GM18909 (cell line): ENCODE measurements around the gene ERVK3-1.

ENCODE experiments used
- ATAC-seq: cut with Tn5 transposase; IDR thresholded peaks from one replicate; pipeline ENCODE4 v1.9.1; 2021; ENCODE audit warnings: mild to moderate bottlenecking; ENCODE audit not compliant: unreplicated experiment, poor library complexity

Gene ERVK3-1

GRCh38 chr19:58338336-58338735 is 33.2 kb downstream of the ERVK3-1 start:
- ATAC-seq, result no peak

- ATAC-seq, result no peak
Observed at GRCh38 chr19:58338825-58339558, 33.8 kb downstream of the ERVK3-1 start.

GRCh38 chr19:58345558-58345957 is 40.4 kb downstream of the ERVK3-1 start:
- ATAC-seq, result no peak

GRCh38 chr19:58346961-58347929 is 42.1 kb downstream of the ERVK3-1 start:
- ATAC-seq, result peak; percentile 82

- ATAC-seq, result peak; percentile 6
Observed at GRCh38 chr19:58348080-58348479, 42.9 kb downstream of the ERVK3-1 start.

- ATAC-seq, result no peak
Observed at GRCh38 chr19:58349590-58349989, 44.4 kb downstream of the ERVK3-1 start.

GRCh38 chr19:58350001-58350861 is 45.1 kb downstream of the ERVK3-1 start:
- no peak for ATAC-seq

GRCh38 chr19:58350871-58351557 is 45.8 kb downstream of the ERVK3-1 start:
- no peak for ATAC-seq

- ATAC-seq, result no peak
Observed at GRCh38 chr19:58351558-58351878, 46.3 kb downstream of the ERVK3-1 start.

- ATAC-seq, result no peak
Observed at GRCh38 chr19:58351990-58352755, 47.0 kb downstream of the ERVK3-1 start.

- no peak for ATAC-seq
Observed at GRCh38 chr19:58352760-58353671, 47.8 kb downstream of the ERVK3-1 start, which contains the start of gene A1BG. A1BG (minus strand) TSS chr19:58353492; CDS start chr19:58353437, 55 bp downstream.

GRCh38 chr19:58353717-58354477 is 48.7 kb downstream of the ERVK3-1 start:
- ATAC-seq, result no peak

GRCh38 chr19:58354478-58355030 is 49.4 kb downstream of the ERVK3-1 start:
- ATAC-seq, result no peak

- no peak for ATAC-seq
Observed at GRCh38 chr19:58355215-58355796, 50.1 kb downstream of the ERVK3-1 start.

GRCh38 chr19:58355908-58356765 is 51.0 kb downstream of the ERVK3-1 start:
- no peak for ATAC-seq
